ENCODE measurements around the gene C13orf46.
"Not testable (repeated sequence)": the region's sequence is repeated elsewhere in the genome, so short reads cannot be mapped to it uniquely, and the experiment has no call there.

The C13orf46 gene

GRCh38 chr13:113997845-113998751 lies 24.2 kb upstream of the C13orf46 start:
- FAIRE-seq: no peak
- DNase-seq (ENCODE audit: insufficient read length): no peak
- no peak for TF ChIP-seq POLR2AphosphoS5 (IDR thresholded peaks at IDR 0.05; ENCODE audit: low read depth, low read length)
- no peak for TF ChIP-seq POLR2A (IDR thresholded peaks at IDR 0.05; ENCODE audit: low read depth, low read length)
- TF ChIP-seq TAF1 (IDR thresholded peaks at IDR 0.05; ENCODE audit: borderline replicate concordance, low read depth, low read length): no peak

DNA sequence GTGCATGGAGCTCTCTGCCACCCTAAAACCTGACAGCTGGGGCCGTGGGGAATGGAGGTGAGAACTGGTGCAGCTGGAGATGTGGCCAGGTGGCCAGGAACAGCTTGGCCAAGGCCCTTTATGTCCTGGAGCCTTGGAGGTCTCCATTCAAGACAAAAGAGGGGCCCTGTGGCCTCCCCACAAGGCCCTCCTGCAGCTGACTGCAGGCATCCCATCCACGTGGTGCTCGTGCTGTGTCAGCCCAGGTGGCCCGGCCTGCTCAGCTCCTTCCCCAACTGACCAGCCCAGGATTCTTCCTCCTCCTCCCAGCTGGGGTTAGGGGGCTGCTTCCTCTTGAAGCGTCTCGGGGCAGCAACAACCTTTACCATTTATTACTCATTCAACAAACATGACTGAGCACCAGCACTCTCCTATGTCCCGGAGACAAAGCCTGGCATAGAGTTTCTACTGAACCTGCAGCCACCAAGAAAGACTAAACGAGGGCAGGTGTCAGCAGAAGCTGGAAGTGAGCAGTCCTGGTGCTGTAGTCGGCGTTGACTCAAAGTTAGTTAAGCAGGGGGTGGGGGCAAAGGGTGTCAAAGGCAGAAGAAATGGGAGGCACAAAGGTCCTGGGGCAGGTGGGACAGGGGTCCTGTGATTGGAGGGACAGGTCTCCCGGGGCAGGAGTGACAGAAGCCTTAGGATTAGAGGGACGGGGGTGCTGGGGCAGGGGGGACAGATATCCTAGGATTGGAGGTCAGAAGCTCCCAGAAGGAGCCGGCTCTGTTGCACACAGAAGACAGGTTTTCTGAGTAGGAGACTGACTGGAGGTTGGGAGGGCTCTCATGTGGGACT lies 23.3 kb upstream of the C13orf46 start:
- FAIRE-seq (no peak), DNase-seq (ENCODE audit: insufficient read length) (no peak)
- TF ChIP-seq TAF1 (IDR thresholded peaks at IDR 0.05; ENCODE audit: borderline replicate concordance, low read depth, low read length): no peak
- TF ChIP-seq POLR2A (IDR thresholded peaks at IDR 0.05; ENCODE audit: low read depth, low read length): no peak
- no peak for TF ChIP-seq POLR2AphosphoS5 (IDR thresholded peaks at IDR 0.05; ENCODE audit: low read depth, low read length)

DNA sequence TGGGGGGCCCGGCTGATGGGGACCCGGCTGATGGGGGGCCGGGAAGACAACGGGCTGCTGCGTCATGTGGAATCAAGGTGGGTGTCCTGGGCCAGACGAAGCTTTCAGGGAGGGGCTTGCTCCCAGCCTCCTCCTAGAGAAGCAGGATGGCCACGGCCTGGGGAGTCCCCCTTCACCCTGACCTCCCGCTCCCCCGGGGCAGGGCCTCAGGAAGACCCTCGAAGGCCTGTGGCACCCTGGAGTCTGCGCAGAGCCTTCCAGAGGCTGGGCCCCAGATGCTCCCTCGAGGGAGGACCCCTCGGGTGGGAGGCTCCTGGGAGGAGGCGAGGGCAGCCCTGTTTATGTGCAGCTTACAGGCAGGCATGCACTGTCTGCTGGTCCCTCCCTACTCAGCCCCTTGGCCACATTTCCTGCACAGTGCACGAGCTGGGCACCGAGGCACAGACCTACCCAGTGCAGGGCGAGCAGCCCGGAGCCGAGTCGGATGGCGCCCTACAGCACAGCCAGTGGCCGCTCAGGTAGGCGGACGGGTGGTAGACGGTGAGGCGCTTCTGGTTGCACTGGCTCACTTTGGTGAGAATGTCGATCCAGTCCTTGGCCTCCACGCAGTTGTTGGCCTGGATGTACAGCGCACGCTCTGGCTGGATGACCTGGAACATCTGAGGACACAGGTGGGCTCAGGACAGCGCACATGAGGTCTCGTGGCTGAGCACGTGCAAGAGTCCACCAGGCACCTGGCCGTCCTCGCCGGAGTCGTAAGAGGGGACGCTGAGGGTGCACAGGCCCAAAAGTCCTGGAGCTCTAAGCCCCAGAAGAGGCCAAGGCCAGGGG lies 22.4 kb upstream of the C13orf46 start:
- DNase-seq (ENCODE audit: insufficient read length) (no peak), FAIRE-seq (no peak)
- TF ChIP-seq POLR2AphosphoS5 (IDR thresholded peaks at IDR 0.05; ENCODE audit: low read depth, low read length) (no peak), POLR2A (IDR thresholded peaks at IDR 0.05; ENCODE audit: low read depth, low read length) (no peak), TAF1 (IDR thresholded peaks at IDR 0.05; ENCODE audit: borderline replicate concordance, low read depth, low read length) (no peak)

GRCh38 chr13:113995051-113995601 lies 21.2 kb upstream of the C13orf46 start:
- DNase-seq (ENCODE audit: insufficient read length): no peak
- no peak for TF ChIP-seq POLR2AphosphoS5 (IDR thresholded peaks at IDR 0.05; ENCODE audit: low read depth, low read length)
- TF ChIP-seq TAF1 (IDR thresholded peaks at IDR 0.05; ENCODE audit: borderline replicate concordance, low read depth, low read length): no peak
- TF ChIP-seq POLR2A (IDR thresholded peaks at IDR 0.05; ENCODE audit: low read depth, low read length): no peak
- FAIRE-seq: no peak

GRCh38 chr13:113992276-113993005 lies 18.6 kb upstream of the C13orf46 start:
- no peak for FAIRE-seq
- TF ChIP-seq POLR2AphosphoS5 (IDR thresholded peaks at IDR 0.05; ENCODE audit: low read depth, low read length): no peak
- TF ChIP-seq TAF1 (IDR thresholded peaks at IDR 0.05; ENCODE audit: borderline replicate concordance, low read depth, low read length): no peak
- no peak for TF ChIP-seq POLR2A (IDR thresholded peaks at IDR 0.05; ENCODE audit: low read depth, low read length)
- DNase-seq (ENCODE audit: insufficient read length): no peak

- TF ChIP-seq TAF1 (IDR thresholded peaks at IDR 0.05; ENCODE audit: borderline replicate concordance, low read depth, low read length): no peak
- no peak for TF ChIP-seq POLR2AphosphoS5 (IDR thresholded peaks at IDR 0.05; ENCODE audit: low read depth, low read length)
- TF ChIP-seq POLR2A (IDR thresholded peaks at IDR 0.05; ENCODE audit: low read depth, low read length): no peak
- FAIRE-seq: peak; percentile 50
- DNase-seq (ENCODE audit: insufficient read length): no peak
These were observed 17.9 kb upstream of the C13orf46 start for GRCh38 chr13:113991676-113992179.

GRCh38 chr13:113991191-113991669 lies 17.4 kb upstream of the C13orf46 start:
- DNase-seq (ENCODE audit: insufficient read length) (no peak), FAIRE-seq (no peak)
- TF ChIP-seq POLR2AphosphoS5 (IDR thresholded peaks at IDR 0.05; ENCODE audit: low read depth, low read length): no peak
- no peak for TF ChIP-seq TAF1 (IDR thresholded peaks at IDR 0.05; ENCODE audit: borderline replicate concordance, low read depth, low read length)
- no peak for TF ChIP-seq POLR2A (IDR thresholded peaks at IDR 0.05; ENCODE audit: low read depth, low read length)

GRCh38 chr13:113990321-113990837 lies 16.5 kb upstream of the C13orf46 start:
- TF ChIP-seq TAF1 (IDR thresholded peaks at IDR 0.05; ENCODE audit: borderline replicate concordance, low read depth, low read length): no peak
- no peak for TF ChIP-seq POLR2AphosphoS5 (IDR thresholded peaks at IDR 0.05; ENCODE audit: low read depth, low read length)
- no peak for TF ChIP-seq POLR2A (IDR thresholded peaks at IDR 0.05; ENCODE audit: low read depth, low read length)
- DNase-seq (ENCODE audit: insufficient read length) (no peak), FAIRE-seq (no peak)

DNA sequence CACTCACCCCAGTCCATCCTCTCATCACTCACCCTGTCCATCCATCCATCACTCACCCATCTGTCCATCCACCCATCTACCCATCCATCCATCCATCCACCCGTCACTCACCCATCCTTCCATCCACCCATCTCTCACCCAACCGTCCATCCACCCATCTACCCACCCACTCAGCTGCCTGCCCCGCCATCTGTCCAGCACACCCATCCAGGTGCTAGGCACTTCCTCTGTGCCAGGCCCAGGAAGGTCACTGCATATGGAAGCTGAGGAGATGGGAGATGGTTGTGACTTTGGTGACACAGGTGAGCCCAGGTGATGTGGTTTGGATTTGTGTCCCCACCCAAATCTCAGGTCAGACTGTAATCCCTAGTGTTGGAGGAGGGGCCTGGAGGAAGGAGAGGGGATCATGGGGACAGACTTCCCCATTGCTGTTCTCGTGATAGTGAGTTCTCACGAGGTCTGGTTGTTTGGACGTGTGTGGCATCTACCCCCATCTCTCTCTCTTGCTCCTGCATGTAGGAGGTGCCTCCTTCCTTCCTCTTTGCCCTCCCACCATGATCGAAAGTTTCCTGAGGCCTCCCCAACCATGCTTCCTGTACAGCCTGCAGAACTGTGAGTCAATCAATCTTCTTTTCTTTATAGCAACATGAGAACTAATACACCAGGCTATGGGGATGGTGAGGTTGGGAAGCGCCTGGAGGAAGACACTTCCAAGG lies 15.9 kb upstream of the C13orf46 start:
- FAIRE-seq (no peak), DNase-seq (ENCODE audit: insufficient read length) (no peak)
- TF ChIP-seq TAF1 (IDR thresholded peaks at IDR 0.05; ENCODE audit: borderline replicate concordance, low read depth, low read length) (no peak), POLR2AphosphoS5 (IDR thresholded peaks at IDR 0.05; ENCODE audit: low read depth, low read length) (no peak), POLR2A (IDR thresholded peaks at IDR 0.05; ENCODE audit: low read depth, low read length) (no peak)

DNA sequence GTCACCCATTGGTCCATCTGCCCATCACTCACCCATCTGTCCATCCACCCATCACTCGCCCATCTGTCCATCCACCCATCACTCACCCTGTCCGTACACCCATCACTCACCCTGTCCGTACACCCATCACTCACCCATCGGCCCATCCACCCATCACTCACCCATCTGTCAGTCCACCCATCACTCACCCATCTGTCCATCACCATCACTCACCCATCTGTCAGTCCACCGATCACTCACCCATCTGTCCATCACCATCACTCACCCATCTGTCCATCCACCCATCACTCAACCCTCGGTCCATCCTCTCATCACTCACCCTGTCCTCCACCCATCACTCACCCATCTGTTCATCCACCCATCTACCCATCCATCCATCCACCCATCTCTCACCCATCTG lies 15.0 kb upstream of the C13orf46 start:
- FAIRE-seq; DNase-seq (ENCODE audit: insufficient read length): not testable (repeated sequence)

Data from GM12892 (cell line).